NCI-H146 treated with DMSO at 0.1 percent for 48 hours (cell line): Measurements from ENCODE around the gene HACD1.

Experiments
- DNase-seq: peaks from one replicate; lab custom pipeline; 2025; ENCODE audit not compliant: unreplicated experiment; lab: John Stamatoyannopoulos, UW

The HACD1 gene

DNA sequence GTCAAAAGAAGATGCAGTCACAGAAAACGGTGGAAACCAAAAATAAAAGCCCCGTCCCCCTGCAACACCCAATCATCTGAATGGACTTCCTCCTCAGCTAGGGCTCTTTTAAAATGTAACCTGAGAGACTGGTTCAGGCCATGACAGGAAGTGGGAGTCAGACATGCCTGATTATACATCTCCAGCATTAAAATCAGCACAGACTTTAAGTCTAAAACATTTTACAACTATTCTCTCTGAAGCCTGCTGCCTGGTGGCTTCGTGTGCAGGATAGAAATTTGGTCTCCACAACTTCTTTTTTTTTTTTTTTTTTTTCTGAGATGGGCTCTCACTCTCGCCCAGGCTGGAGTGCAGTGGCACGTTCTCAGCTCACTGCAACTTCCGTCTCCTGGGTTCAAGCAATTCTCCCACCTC is 30.3 kb downstream of the HACD1 start:
- no peak for DNase-seq

DNA sequence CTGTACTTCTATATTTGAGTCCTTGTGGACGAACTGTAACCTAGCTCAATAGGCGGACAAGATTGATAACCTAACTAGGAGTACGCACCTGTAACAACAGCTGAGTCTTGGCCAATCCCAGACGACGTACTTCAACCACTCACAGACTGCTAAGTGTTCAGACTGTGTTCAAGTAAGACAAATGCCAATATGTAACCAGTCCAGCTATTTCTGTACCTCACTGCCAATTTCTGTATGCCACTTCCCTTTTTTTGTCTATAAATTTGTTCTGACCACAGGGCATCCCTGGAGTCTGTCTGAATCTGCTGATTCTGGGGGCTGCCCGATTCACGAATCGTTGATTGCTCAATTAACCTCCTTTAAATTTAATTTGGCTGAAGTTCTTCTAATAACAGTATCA is 32.2 kb downstream of the HACD1 start:
- no peak for DNase-seq

DNA sequence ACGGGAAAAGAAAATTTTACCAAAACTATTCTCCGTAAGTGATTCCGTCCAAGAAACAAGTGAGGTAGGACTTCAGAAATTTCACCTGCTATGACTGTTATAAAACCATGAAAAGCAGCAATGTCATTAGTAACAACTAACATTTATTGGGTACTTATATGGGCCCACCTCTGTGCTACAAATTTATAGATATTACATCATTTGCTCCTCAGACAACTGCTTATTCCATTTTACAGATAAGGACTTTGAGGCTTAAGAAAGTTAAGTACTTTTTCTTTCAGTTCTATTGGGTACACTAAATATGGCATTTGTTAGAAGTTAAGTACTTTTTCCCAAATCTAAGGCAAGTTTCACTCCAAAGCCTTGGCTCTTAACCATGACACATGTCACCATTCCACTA is 36.3 kb downstream of the HACD1 start:
- no peak for DNase-seq

DNA sequence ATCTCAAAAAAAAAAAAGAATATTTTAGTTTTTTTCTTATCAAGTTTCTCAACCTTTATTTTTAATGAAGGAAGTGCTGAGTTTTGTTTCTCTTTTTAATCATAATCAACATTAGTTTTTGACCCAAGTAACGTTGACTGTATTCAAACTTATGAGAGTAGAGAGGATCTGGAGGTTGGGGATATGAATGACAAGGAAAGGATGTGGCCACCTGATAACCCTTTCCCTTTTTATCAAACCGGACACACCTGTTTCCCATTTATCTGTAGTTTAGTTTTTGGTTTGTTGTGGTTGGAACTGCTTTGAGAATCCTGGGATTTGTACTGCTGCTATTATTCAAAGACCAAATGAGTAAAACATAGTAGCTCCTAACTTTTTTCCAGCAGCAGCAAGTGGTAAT is 38.6 kb downstream of the HACD1 start:
- no peak for DNase-seq

DNA sequence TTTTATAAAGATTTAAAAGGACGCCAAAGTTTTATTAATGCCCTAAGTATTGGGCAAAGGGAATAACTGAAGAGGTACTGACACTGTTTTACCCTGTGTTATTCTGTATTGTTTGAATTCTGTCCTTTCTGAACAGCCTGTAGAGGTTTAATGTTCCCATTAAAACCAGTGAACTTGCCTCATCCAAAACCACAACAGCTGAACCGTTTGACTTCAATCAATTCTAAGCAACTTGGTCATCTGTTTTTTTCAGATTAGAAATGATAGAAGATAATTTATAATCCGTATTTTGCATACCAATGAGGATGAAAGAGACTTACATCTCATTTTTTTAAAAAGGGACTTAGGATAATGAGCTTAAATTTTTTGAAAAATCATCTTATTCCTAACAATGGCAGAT is 40.4 kb downstream of the HACD1 start:
- no peak for DNase-seq

DNA sequence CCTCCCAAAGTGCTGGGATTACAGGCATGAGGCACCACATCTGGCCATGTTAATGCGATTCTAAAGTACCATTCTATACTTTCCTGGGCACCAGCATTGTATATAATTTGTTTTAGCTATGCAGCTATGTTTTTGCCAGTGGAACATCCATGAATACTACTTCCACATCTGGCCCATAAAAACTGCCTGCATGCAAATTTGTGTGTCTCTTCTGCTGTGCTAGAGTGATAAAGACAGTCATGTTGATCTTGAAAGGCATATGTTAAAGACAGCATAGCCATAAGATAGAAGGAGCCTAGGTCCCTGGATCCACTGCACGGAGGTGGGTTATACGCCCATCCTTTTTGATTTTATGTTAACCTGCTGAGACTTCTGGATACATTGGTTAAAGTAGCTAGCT is 52.3 kb downstream of the HACD1 start:
- DNase-seq, result no peak

DNA sequence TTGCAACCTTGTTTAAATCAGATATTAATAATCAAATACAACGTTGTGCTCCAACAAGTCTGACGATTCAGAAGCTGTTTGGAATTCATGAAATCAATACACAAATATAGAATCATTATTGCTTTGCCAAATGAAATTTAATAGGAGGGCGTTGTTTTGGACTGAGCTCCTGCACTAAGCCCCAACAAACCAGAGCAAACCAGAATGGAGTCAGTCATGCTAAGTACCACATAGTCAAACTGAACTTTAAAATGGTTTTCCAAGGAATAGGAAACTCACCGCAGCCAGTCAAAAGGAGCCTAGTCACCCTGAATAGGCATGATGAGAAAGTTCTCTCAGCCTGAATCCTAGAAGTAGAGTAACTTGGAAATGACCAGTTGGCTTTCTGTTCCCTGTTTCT is 53.7 kb downstream of the HACD1 start:
- no peak for DNase-seq

DNA sequence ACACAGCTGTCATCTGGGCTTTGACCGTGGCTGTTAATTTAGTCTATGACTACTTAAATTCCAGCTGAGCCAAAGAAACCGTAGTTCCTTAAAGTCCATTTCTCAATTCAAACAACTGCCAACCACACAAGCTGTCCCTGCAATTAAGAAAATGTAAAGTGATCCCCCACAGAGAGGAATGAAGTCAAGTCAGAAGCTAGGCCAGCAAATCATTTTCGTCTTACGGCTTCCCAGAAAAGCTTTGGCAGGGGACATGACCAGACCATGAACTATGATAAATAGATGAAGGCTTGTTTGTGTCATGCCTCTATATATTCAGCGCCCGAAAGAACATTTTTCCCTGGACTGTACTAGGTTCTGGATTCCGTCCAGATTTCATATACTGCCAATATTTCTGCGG is 54.6 kb downstream of the HACD1 start:
- peak; percentile 5 for DNase-seq

DNA sequence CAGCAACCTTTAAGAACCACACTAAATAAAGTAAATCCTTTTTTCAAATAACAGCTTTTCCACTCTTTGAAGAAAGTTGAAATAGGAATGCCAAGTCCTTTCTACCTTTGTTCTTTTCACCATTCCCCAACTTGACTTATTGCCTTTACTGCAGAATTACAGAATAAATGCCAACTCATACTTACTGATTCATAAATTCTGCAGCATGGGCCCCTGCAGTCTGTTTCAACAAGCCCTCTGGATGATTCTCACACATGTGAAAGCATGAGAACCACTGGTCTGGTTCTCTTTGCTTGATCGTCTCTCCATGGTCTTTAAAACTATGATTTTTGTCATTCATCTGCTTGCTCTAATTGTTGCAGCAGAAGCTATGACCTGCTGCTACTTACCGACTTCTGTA is 56.1 kb downstream of the HACD1 start:
- no peak for DNase-seq

DNA sequence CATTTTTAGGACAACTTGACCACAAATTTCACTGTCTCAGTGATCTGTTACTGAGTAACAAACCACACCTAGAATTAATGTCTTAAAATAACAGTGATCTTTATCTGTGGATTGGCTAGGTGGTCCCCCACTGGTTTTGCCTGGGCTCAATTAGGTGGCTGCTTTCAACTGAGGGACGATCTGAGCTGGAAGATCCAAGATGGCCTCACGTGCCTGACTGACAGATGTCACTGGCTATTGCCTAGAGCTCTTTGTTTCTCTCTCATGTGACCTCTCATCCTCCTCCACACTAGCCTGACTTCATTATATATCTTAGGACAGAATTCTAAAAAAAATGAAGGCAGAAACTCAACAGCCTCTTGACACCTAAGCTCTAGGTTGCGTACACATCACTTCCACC is 59.7 kb downstream of the HACD1 start:
- no peak for DNase-seq

DNA sequence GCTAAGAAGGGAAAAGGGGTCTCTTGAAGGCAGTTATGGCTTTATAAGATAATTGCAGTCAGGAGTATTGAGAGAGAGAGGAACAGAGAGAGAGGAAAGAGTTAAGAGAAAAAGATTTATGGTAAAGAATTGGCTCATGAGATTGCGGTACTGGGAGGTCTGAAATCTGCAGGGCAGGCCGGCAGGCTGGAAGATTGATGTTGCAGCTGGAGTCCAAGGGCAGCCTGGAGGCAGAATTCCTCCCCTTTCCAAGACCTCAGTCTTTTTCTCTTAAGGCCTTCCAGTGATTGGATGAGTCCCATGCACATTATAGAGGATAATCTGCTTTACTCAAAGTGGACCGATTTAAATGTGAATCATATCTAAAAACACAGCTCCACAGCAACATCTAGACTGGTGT is 68.4 kb downstream of the HACD1 start:
- no peak for DNase-seq

DNA sequence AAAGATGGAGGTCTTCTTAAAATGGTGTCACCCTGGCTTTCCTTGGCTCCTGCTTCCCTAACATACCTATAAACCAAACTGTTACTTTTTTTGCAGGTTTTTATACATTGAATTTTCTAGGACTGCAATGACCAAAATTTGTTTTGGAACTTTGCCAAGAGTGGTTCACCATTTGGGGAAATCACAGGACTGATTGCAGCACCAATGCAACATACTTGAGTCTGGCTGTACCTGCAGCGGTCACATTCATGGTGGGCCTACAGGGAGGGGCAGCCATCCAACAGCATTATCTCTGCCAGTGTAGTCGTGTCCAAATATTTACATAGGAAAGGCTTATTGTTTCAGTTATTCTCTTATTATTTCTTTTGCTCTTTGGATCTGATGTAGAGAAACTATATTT is 69.0 kb downstream of the HACD1 start:
- no peak for DNase-seq

DNA sequence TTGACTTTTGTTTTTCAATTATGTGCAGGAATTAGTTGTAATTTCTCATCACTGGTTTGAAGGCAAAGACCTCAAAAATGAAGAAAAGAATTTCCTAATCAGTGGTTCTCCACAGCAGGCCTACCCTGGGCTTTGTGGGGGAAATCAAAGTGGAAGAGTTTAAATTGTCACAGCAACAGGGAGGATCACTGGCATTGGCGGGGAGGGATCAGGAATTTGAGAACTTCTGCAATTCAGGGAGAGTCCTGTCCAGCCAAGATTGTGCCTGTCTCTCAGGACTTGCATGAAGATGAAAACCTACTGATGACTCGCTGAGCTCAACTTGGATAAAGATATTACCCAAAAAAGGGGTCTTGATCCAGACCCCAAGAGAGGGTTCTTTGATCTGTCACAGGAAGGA is 70.1 kb downstream of the HACD1 start:
- no peak for DNase-seq

DNA sequence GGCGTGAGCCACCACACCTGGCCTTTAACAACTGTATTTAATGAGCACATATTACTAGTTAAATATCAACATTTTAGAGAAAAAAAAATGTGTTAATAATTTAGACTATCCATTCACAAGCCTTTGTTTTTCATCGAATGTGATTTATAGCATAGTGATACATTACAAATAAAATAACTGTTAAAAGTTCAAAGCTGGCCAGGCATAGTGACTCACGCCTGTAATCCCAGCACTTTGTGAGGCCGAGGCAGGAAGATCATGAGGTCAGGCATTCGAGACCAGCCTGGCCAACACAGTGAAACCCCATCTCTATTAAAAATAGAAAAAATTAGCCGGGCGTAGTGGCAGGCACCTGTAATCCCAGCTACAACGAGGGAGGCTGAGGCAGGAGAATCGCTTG is 72.7 kb downstream of the HACD1 start:
- no peak for DNase-seq
